ENCODE measurements around the gene MAML1.
"Not testable (repeated sequence)": the region's sequence is repeated elsewhere in the genome, so short reads cannot be mapped to it uniquely, and the experiment has no call there.

Gene MAML1, protein sequence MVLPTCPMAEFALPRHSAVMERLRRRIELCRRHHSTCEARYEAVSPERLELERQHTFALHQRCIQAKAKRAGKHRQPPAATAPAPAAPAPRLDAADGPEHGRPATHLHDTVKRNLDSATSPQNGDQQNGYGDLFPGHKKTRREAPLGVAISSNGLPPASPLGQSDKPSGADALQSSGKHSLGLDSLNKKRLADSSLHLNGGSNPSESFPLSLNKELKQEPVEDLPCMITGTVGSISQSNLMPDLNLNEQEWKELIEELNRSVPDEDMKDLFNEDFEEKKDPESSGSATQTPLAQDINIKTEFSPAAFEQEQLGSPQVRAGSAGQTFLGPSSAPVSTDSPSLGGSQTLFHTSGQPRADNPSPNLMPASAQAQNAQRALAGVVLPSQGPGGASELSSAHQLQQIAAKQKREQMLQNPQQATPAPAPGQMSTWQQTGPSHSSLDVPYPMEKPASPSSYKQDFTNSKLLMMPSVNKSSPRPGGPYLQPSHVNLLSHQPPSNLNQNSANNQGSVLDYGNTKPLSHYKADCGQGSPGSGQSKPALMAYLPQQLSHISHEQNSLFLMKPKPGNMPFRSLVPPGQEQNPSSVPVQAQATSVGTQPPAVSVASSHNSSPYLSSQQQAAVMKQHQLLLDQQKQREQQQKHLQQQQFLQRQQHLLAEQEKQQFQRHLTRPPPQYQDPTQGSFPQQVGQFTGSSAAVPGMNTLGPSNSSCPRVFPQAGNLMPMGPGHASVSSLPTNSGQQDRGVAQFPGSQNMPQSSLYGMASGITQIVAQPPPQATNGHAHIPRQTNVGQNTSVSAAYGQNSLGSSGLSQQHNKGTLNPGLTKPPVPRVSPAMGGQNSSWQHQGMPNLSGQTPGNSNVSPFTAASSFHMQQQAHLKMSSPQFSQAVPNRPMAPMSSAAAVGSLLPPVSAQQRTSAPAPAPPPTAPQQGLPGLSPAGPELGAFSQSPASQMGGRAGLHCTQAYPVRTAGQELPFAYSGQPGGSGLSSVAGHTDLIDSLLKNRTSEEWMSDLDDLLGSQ

DNA sequence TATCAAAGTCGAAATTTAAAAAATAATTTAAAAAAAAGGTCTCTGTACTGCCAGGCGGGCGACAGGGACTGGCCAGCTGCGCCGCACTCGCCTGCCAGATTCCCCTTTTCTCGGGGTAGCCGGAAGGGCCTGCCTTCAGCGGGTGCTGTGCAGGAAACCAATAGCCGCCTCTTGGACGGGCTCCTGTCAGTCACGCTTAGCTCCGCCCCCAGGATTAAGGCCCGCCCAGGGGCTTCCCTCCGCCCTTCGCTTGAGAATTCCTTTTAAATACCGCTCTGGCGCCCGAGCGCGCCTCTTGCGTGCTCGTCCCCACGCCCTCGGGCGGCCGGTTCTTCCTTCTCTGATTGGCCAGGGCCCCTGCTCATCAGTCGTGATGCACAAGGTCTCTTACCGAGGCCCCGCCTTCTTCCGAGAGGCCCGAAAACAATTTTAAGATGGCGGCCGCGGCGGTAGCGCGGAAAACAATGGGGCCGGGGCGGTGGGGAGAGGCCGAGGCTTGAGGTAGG is at the start of gene MAML1:
Gene MAML1 (plus strand): TSS at position 411 of the 506 bp plus-strand sequence. CDS start 291 bp downstream, outside the sequence.
- TF ChIP-seq, protein P1, sequence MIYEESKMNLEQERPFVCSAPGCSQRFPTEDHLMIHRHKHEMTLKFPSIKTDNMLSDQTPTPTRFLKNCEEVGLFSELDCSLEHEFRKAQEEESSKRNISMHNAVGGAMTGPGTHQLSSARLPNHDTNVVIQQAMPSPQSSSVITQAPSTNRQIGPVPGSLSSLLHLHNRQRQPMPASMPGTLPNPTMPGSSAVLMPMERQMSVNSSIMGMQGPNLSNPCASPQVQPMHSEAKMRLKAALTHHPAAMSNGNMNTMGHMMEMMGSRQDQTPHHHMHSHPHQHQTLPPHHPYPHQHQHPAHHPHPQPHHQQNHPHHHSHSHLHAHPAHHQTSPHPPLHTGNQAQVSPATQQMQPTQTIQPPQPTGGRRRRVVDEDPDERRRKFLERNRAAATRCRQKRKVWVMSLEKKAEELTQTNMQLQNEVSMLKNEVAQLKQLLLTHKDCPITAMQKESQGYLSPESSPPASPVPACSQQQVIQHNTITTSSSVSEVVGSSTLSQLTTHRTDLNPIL (CRISPR knock-in tag; IDR thresholded peaks at IDR 0.05; ENCODE audit: low read depth), result no peak
- TF ChIP-seq ZNF8 (CRISPR knock-in tag; IDR thresholded peaks at IDR 0.05) (no peak), ZFP3 (CRISPR knock-in tag; IDR thresholded peaks at IDR 0.05) (no peak), BACH2 (CRISPR knock-in tag; IDR thresholded peaks at IDR 0.05; ENCODE audit: borderline replicate concordance) (no peak), ESRRG (CRISPR knock-in tag; IDR thresholded peaks at IDR 0.05) (no peak)
- peak; percentile 97 for ATAC-seq

DNA sequence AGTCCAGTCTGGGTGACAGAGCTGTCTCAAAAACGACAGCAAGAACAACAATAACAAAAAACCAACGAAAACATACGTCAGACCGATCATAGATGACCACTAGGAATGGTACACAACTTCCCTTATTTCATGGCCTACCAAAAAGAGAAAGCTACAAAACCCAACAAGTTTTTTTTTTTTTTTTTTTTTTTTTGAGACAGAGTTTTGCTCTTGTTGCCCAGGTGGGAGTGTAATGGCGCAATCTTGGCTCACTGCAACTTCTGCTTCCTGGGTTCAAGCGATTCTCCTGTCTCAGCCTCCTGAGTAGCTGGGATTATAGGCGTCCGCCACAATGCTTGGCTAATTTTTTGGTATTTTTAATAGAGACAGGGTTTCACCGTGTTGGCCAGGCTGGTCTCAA is 43.4 kb upstream of the MAML1 start:
- ATAC-seq, result not testable (repeated sequence)

DNA sequence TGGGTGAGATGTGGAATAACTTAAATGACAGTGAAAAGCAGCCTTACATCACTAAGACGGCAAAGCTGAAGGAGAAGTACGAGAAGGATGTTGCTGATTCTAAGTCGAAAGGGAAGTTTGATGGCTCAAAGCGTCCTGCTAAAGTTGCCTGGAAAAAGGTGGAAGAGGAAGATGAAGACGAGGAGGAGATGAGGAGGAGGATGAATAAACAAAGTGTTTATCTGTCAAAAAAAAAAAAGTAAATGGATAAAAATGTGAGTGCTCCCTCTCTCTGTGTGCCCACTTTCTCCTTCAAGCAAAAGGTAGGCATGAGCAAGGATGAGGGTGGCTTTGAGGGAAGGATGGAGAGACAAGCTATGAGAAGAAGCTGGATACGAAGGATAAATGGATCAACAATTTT is 38.1 kb upstream of the MAML1 start:
- TF ChIP-seq, protein P2, sequence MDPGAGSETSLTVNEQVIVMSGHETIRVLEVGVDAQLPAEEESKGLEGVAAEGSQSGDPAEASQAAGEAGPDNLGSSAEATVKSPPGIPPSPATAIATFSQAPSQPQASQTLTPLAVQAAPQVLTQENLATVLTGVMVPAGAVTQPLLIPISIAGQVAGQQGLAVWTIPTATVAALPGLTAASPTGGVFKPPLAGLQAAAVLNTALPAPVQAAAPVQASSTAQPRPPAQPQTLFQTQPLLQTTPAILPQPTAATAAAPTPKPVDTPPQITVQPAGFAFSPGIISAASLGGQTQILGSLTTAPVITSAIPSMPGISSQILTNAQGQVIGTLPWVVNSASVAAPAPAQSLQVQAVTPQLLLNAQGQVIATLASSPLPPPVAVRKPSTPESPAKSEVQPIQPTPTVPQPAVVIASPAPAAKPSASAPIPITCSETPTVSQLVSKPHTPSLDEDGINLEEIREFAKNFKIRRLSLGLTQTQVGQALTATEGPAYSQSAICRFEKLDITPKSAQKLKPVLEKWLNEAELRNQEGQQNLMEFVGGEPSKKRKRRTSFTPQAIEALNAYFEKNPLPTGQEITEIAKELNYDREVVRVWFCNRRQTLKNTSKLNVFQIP (CRISPR knock-in tag; IDR thresholded peaks at IDR 0.05; ENCODE audit: borderline replicate concordance, low read depth), result no peak
- no peak for TF ChIP-seq ZFP3 (CRISPR knock-in tag; IDR thresholded peaks at IDR 0.05)
- no peak for ATAC-seq

DNA sequence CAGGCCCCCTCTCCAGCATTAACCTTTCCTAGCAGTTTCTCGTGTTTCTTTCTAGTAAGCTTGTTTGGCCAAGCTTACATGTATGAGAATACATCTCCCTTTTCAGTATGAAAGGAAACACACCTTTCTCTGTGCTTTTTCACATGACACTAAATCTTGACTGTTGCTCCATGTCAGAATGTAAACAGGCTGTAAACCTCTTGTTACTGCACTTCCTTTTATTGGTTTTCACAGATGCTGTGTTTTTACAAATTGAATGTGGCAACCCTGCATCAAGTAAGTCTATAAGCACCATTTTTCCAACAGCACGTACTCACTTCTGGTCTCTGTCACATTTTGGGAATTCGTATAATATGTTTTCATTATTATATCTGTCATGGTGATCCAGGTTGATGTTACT is 36.0 kb upstream of the MAML1 start:
- ATAC-seq, result no peak
- TF ChIP-seq CSDC2 (CRISPR knock-in tag; IDR thresholded peaks at IDR 0.05) (no peak), ZC3H10 (CRISPR knock-in tag; IDR thresholded peaks at IDR 0.05) (no peak), ZNF8 (CRISPR knock-in tag; IDR thresholded peaks at IDR 0.05) (no peak), GLIS3 (CRISPR knock-in tag; IDR thresholded peaks at IDR 0.05) (no peak), ZFP3 (CRISPR knock-in tag; IDR thresholded peaks at IDR 0.05) (no peak)
- TF ChIP-seq, protein P3, sequence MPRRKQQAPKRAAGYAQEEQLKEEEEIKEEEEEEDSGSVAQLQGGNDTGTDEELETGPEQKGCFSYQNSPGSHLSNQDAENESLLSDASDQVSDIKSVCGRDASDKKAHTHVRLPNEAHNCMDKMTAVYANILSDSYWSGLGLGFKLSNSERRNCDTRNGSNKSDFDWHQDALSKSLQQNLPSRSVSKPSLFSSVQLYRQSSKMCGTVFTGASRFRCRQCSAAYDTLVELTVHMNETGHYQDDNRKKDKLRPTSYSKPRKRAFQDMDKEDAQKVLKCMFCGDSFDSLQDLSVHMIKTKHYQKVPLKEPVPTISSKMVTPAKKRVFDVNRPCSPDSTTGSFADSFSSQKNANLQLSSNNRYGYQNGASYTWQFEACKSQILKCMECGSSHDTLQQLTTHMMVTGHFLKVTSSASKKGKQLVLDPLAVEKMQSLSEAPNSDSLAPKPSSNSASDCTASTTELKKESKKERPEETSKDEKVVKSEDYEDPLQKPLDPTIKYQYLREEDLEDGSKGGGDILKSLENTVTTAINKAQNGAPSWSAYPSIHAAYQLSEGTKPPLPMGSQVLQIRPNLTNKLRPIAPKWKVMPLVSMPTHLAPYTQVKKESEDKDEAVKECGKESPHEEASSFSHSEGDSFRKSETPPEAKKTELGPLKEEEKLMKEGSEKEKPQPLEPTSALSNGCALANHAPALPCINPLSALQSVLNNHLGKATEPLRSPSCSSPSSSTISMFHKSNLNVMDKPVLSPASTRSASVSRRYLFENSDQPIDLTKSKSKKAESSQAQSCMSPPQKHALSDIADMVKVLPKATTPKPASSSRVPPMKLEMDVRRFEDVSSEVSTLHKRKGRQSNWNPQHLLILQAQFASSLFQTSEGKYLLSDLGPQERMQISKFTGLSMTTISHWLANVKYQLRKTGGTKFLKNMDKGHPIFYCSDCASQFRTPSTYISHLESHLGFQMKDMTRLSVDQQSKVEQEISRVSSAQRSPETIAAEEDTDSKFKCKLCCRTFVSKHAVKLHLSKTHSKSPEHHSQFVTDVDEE (CRISPR knock-in tag; IDR thresholded peaks at IDR 0.05), result no peak
- TF ChIP-seq, protein P2 (CRISPR knock-in tag; IDR thresholded peaks at IDR 0.05; ENCODE audit: borderline replicate concordance, low read depth), result no peak

DNA sequence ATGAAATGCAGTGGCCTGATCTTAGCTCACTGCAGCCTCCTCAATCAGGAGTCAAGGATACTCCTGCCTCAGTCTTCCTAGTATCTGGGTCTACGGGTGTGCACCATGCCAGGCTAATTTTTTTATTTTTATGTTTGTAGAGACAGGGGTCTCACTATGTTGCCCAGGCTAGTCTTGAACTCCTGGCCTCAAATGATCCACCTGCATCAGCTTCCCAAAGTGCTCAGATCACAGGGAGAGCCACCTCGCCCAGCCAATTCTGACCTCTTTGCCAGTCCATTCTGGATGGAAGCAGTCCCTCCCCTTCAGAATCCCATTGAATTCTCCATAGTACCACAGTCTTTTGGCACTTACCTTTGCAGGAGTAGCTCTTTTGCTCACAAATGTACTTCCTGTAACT is 35.5 kb upstream of the MAML1 start:
- no peak for ATAC-seq
- TF ChIP-seq ZC3H10 (CRISPR knock-in tag; IDR thresholded peaks at IDR 0.05) (no peak), ZNF70 (CRISPR knock-in tag; IDR thresholded peaks at IDR 0.05) (no peak)
- TF ChIP-seq, protein P4, sequence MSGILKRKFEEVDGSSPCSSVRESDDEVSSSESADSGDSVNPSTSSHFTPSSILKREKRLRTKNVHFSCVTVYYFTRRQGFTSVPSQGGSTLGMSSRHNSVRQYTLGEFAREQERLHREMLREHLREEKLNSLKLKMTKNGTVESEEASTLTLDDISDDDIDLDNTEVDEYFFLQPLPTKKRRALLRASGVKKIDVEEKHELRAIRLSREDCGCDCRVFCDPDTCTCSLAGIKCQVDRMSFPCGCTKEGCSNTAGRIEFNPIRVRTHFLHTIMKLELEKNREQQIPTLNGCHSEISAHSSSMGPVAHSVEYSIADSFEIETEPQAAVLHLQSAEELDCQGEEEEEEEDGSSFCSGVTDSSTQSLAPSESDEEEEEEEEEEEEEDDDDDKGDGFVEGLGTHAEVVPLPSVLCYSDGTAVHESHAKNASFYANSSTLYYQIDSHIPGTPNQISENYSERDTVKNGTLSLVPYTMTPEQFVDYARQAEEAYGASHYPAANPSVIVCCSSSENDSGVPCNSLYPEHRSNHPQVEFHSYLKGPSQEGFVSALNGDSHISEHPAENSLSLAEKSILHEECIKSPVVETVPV (CRISPR knock-in tag; IDR thresholded peaks at IDR 0.05), result no peak

DNA sequence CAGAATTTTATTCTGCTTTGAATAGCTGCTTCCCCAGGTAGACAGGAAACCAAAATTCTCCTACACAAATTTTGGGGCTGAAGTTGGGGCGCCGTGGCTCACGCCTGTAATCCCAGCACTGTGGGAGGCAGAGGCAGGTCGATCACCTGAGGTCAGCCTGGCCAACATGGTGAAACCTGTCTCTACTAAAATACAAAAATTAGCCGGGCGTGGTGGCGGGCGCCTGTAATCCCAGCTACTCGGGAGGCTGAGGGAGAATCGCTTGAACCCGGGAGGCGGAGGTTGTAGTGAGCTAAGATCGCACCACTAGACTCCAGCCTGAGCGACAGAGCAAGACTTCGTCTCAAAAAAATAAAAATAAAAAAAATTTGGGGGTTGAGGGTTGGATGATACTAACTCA is 35.1 kb upstream of the MAML1 start:
- not testable (repeated sequence) for ATAC-seq

All from SK-N-SH treated with all-trans-retinoic acid at 6 μM for 48 hours (cell line).